Pons (tissue), 1 donor: Measurements from ENCODE around the gene GAREM1.
"Not testable (repeated sequence)": the region's sequence is repeated elsewhere in the genome, so short reads cannot be mapped to it uniquely, and the experiment has no call there.

Experiments used
- DNase-seq: peaks from one replicate; pipeline ENCODE4 v3.0.0-alpha.2; 2016; ENCODE audit warnings: low spot score

GAREM1 gene

GRCh38 chr18:32470714-32471633 lies at the start of gene GAREM1:
Gene GAREM1, minus strand, starts transcription at chr18:32470882. Its CDS starts 454 bp downstream, at chr18:32470428.
- DNase-seq, result peak; percentile 98

GRCh38 chr18:32511147-32511546 lies 40.5 kb upstream of the GAREM1 start:
- DNase-seq, result no peak

GRCh38 chr18:32509111-32509510 lies 38.4 kb upstream of the GAREM1 start:
- DNase-seq, result no peak

- no peak for DNase-seq
Observed at GRCh38 chr18:32507093-32507492, 36.4 kb upstream of the GAREM1 start.

- no peak for DNase-seq
Observed at GRCh38 chr18:32502014-32502413, 31.3 kb upstream of the GAREM1 start.

- not testable (repeated sequence) for DNase-seq
Observed at GRCh38 chr18:32501242-32501641, 30.6 kb upstream of the GAREM1 start.

GRCh38 chr18:32483002-32483401 lies 12.3 kb upstream of the GAREM1 start:
- DNase-seq, result no peak

GRCh38 chr18:32482117-32482516 lies 11.4 kb upstream of the GAREM1 start:
- no peak for DNase-seq

- DNase-seq, result no peak
Observed at GRCh38 chr18:32480581-32480980, 9.9 kb upstream of the GAREM1 start.

- no peak for DNase-seq
Observed at GRCh38 chr18:32478807-32479206, 8.1 kb upstream of the GAREM1 start.

GRCh38 chr18:32478317-32478716 lies 7.6 kb upstream of the GAREM1 start:
- DNase-seq, result no peak

GRCh38 chr18:32476106-32476505 lies 5.4 kb upstream of the GAREM1 start:
- DNase-seq, result no peak

GRCh38 chr18:32475069-32475468 lies 4.4 kb upstream of the GAREM1 start:
- not testable (repeated sequence) for DNase-seq

GRCh38 chr18:32473325-32473724 lies 2.6 kb upstream of the GAREM1 start:
- no peak for DNase-seq

GRCh38 chr18:32472841-32473240 lies 2.2 kb upstream of the GAREM1 start:
- no peak for DNase-seq

- no peak for DNase-seq
Observed at GRCh38 chr18:32470460-32470713, 295 bp downstream of the GAREM1 start.

GRCh38 chr18:32469691-32470459 lies 807 bp downstream of the GAREM1 start:
- peak; percentile 59 for DNase-seq

GRCh38 chr18:32469190-32469651 lies 1.5 kb downstream of the GAREM1 start:
- peak; percentile 74 for DNase-seq

GRCh38 chr18:32468147-32468845 lies 2.4 kb downstream of the GAREM1 start:
- peak; percentile 63 for DNase-seq

GRCh38 chr18:32461709-32462272 lies 8.9 kb downstream of the GAREM1 start:
- no peak for DNase-seq

- DNase-seq, result peak; percentile 85
Observed at GRCh38 chr18:32460171-32460731, 10.4 kb downstream of the GAREM1 start.
